Stomach (tissue), 4 donors: ENCODE data around the gene TUBAL3.

Experiments used
- EP300 ChIP-seq: sonication (generic); formaldehyde crosslinking; IDR thresholded peaks from one replicate; pipeline ENCODE4 v1.6.1; 2017; ENCODE audit warnings: antibody characterized with exemption
- POLR2A ChIP-seq, 4 donors: fragments of 450-650 bp; IDR thresholded peaks; one replicate each; pipeline ENCODE4 v1.6.1; 2016; ENCODE audit warnings: antibody characterized with exemption in 4 of 4, control low read depth in 2 of 4, mild to moderate bottlenecking in 1 of 4, moderate library complexity in 1 of 4
- POLR2AphosphoS5 ChIP-seq, 3 donors: sonication (generic); formaldehyde crosslinking; IDR thresholded peaks; one replicate each; pipeline ENCODE4 v1.6.1; 2016; ENCODE audit warnings: antibody characterized with exemption in 3 of 3
- TF ChIP-seq, protein P1 (sequence below), 7 experiments: fragments of 450-650 bp in 4 of 7; fragments of 200-600 bp in 3 of 7; sonication (generic) in 3 of 7; IDR thresholded peaks; one replicate each; pipeline ENCODE4 v1.5.1; 2016 to 2019; ENCODE audit warnings: antibody characterized with exemption in 7 of 7, control low read depth in 2 of 7, mild to moderate bottlenecking in 1 of 7

DNA sequence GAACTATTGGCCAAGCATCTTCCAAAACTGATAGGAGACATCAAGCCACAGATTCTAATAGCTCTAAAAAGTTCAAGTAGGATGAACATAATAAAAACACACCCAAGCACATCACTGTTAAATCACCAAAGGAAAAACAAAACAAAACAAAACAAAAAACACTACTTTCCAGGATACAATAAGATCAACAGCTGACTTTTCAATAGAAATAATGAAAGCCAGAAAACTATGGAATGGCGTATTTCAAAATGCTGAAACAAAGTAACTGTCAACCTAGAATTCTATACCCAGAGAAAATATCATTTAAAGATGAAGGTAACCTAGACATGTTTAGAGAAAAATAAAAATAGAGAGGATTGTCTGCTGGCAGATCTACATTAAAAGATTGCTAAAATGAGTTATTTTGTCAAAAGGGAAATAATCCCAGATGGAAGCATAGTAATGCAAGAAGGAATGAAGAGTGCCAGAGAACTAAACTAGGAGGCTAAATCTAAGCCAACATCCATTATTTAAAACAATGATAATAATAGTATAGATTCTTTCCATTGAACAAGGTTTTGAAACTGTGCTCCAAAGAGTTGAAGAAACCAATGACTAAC lies 13.9 kb downstream of the TUBAL3 start:
- TF ChIP-seq EP300 (no peak), POLR2A (IDR thresholded peaks at IDR 0.05) (no peak), POLR2AphosphoS5 (IDR thresholded peaks at IDR 0.05) (no peak)
- TF ChIP-seq, protein P1, sequence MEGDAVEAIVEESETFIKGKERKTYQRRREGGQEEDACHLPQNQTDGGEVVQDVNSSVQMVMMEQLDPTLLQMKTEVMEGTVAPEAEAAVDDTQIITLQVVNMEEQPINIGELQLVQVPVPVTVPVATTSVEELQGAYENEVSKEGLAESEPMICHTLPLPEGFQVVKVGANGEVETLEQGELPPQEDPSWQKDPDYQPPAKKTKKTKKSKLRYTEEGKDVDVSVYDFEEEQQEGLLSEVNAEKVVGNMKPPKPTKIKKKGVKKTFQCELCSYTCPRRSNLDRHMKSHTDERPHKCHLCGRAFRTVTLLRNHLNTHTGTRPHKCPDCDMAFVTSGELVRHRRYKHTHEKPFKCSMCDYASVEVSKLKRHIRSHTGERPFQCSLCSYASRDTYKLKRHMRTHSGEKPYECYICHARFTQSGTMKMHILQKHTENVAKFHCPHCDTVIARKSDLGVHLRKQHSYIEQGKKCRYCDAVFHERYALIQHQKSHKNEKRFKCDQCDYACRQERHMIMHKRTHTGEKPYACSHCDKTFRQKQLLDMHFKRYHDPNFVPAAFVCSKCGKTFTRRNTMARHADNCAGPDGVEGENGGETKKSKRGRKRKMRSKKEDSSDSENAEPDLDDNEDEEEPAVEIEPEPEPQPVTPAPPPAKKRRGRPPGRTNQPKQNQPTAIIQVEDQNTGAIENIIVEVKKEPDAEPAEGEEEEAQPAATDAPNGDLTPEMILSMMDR (IDR thresholded peaks at IDR 0.05), result no peak
